DMS153 treated with DMSO at 0.1 percent for 48 hours (cell line): ENCODE data around the gene ICA1L.

Experiments used
- DNase-seq: peaks from one replicate; lab custom pipeline; 2025; ENCODE audit not compliant: unreplicated experiment; lab: John Stamatoyannopoulos, UW

ICA1L gene

GRCh38 chr2:202782940-202783558 lies 88.5 kb downstream of the ICA1L start:
- no peak for DNase-seq

- no peak for DNase-seq
Measured at GRCh38 chr2:202780514-202781021, 91.0 kb downstream of the ICA1L start.

- no peak for DNase-seq
Measured at GRCh38 chr2:202778217-202778616, 93.3 kb downstream of the ICA1L start.

- DNase-seq: no peak
Measured at GRCh38 chr2:202774104-202774503, 97.5 kb downstream of the ICA1L start.

- no peak for DNase-seq
Measured at GRCh38 chr2:202773301-202773973, 98.1 kb downstream of the ICA1L start.

- DNase-seq: no peak
Measured at GRCh38 chr2:202771741-202772460, 99.7 kb downstream of the ICA1L start.

GRCh38 chr2:202771336-202771735 lies 100.2 kb downstream of the ICA1L start:
- DNase-seq: no peak

GRCh38 chr2:202769201-202769600 lies 102.4 kb downstream of the ICA1L start:
- no peak for DNase-seq

GRCh38 chr2:202768273-202768672 lies 103.3 kb downstream of the ICA1L start:
- DNase-seq: no peak

GRCh38 chr2:202765436-202765835 lies 106.1 kb downstream of the ICA1L start:
- no peak for DNase-seq

GRCh38 chr2:202764991-202765390 lies 106.6 kb downstream of the ICA1L start:
- no peak for DNase-seq

- DNase-seq: no peak
Measured at GRCh38 chr2:202763916-202764315, 107.7 kb downstream of the ICA1L start.

GRCh38 chr2:202762556-202762955 lies 109.0 kb downstream of the ICA1L start:
- DNase-seq: no peak

GRCh38 chr2:202760848-202761247 lies 110.7 kb downstream of the ICA1L start:
- no peak for DNase-seq

- no peak for DNase-seq
Measured at GRCh38 chr2:202758604-202759003, 113.0 kb downstream of the ICA1L start.

GRCh38 chr2:202758128-202758527 lies 113.4 kb downstream of the ICA1L start:
- DNase-seq: no peak

- DNase-seq: no peak
Measured at GRCh38 chr2:202757339-202757738, 114.2 kb downstream of the ICA1L start.

- DNase-seq: no peak
Measured at GRCh38 chr2:202756598-202756997, 115.0 kb downstream of the ICA1L start.

GRCh38 chr2:202754936-202755335 lies 116.6 kb downstream of the ICA1L start:
- no peak for DNase-seq

- DNase-seq: no peak
Measured at GRCh38 chr2:202752071-202752470, 119.5 kb downstream of the ICA1L start.

- no peak for DNase-seq
Measured at GRCh38 chr2:202750763-202751427, 120.7 kb downstream of the ICA1L start.
